Stimulated activated CD4-positive, alpha-beta T cell treated with anti-CD3 and anti-CD28 coated beads, Interleukin-4, amount 100 ng/mL, for 4 hours (primary cell): ENCODE measurements around the gene SPR.
"Not testable (repeated sequence)": the region's sequence is repeated elsewhere in the genome, so short reads cannot be mapped to it uniquely, and the experiment has no call there.

ENCODE experiments used
- DNase-seq, 2 experiments: peaks; one replicate each; pipeline ENCODE4 v3.0.0-alpha.2; 2020

Gene SPR

DNA sequence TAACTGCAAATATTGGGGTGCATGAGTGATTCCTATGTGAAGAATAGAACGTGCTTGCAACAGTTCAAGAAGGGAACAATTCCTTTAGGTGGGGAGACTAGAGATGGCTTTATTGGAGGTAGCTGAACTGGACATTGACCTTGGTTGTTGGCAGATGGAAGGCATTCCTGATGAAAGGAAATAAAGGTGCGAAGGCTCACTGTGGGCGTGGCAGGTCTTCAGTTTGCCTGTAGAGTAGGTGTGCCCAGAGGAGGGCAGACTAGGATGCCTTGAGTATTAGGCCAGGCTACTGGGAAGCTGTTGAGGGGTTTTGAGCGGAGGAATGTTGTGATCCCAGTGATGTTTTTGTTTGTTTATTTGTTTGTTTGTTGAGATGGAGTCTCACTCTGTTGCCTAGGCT, 2.8 kb downstream of the SPR start:
- no peak for DNase-seq

DNA sequence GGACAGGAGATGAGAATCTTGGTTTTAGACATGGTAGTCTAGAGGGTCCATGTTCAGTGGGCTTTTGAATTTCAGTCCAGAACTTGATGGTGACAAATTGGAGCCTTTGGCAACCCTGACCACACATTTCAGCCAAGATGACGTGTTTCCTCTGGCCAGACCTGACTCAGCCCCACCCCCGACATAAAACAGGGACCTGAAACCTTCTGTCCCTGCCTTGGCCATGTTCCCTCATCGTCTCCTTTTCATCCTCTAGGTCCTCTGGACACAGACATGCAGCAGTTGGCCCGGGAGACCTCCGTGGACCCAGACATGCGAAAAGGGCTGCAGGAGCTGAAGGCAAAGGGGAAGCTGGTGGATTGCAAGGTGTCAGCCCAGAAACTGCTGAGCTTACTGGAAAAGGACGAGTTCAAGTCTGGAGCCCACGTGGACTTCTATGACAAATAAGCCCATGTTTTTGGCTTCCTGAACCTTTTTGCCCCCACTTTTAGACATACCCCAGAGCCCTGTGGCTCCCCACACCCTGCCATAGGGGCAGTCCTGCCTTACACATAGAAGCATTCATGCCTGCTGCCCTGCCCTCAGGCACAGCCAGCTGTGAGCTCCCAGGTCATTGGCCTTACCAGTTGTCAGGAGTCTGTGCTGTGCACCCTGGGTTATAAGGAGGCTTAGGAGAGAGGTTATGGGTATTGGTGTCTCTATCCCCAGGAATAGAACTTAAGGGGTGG, 4.0 kb downstream of the SPR start:
- DNase-seq = no peak

DNA sequence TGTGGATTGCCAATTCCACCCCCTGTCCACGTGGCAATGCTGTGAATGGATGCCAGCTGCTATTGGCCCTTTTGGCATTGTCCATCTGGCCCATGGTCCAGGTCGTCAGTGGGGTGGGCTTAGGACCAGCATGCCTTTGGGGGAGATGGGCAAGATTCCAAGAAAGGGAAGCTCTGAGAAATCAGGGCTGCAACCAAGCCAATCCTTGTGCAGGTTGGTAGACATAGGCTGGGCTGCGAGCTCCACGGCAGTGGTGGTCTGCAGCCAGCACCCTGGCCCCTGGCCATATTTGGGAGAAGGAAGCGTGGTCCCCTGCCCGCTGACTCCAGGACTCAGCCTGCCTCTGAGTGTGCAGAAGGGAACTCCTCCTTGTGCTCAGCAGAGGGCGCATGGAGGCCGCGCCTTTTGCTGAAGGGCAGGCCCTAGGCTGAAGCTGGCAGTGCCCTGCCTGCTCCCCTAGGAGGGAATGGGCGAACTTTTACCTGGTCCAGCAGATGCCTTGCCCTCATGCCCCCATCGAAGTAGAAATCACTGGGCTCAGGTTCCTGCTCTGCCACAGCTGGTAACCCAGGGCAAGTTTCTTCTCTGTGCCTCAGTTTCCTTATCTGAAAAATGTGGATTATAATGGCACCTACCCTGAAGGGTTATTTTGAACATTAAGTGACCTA, 5.4 kb downstream of the SPR start:
- DNase-seq = peak; percentile 44 to 58

DNA sequence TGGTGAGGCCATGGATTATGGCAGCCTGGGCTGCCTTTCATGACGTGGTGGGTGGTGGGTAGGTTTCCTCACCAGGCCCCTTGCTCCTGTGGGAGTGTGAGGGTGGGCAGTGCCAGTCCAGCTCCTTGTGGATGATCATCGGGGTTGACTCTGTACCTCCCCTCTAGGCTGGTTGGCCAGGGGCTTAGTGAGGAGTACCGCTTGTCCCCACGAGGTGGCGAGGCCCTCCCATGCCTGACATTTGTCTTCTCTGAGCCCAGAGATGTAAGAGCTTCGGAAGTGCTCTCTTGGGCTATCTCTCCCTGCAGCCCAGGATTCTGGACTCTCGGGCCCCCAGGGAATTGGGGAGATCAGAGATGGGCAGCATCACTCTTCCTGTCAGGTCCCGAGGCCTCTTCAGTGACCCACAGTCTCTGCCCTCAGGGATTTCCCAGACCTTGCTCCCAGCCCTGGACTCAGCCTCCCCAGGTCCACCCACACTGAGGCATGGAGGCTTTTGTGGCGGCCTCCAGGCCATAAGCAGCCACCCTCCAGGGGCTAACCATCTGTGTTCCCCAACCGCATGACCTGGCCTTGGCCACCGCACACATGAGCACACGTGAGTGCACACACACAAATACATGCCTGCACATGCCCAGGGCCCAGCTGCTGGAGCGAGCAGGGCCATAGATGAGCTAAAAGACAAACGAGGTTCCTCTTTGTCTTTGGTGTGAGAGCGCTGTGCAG, 6.5 kb downstream of the SPR start:
- DNase-seq = peak in 1 of 2 experiments; percentile 24

DNA sequence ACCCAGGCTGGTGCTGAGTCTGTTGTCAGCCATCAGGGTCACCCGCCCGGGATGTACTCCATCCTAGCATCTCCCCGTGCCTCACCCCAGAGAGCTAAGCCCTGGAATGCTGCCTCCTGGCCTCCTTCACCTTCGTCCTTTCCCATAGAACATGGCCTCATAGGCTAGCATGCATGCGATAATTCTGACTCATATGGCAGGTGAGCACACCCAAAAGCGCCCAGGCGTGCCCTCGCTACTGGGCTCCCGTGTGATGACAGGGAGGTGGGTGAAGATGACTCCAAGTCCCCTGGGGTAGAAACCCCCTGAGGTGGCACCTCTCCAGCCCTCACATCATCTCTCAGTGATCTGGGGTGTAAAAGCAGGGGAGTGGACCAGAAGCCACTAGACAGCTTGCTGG, 7.3 kb downstream of the SPR start:
- no peak for DNase-seq

DNA sequence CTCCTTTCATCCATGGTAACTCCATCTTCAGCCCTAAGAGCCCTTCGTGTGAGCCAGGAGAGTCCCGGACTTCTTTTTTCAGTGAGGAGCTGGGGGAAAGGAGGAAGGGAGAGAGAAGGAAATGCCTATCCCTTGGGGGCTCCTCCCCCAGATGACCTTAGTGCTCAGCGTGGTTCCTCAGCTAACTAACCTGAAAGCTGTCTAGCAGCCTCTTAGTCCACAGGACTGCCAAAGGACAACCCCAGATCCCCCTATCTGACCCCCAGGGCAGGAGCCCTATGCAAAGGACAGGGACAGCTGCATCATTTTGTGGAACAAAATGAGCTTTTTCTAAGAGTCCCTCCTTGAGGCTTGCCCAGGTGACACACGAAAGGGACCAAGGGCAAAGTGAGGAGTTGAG, 7.9 kb downstream of the SPR start:
- no peak for DNase-seq

DNA sequence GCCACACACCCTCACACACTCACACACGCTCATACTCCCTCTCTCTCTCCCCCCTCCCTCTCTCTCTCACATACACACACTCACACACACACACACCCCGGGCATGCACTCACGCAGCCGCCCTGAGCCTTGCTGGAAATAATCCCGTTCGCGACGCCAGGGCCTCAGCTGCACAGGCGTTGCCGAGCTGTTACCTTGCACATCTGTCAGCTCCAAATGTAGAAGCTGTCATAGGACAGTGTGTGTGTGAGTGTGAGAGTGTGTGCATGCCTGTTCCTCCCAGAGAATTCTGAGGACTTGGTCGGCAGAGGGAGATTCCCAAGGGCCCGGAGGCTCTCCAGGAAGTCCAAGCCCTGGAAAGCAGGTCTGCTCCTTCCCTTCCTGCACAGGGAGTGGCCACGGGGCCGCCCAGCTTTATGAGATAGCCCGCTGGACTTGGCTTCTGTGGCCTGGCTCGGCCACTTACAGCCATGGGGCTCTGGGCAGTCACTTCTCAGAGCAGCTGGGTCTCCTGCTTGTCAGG, 8.6 kb downstream of the SPR start:
- DNase-seq = no peak

DNA sequence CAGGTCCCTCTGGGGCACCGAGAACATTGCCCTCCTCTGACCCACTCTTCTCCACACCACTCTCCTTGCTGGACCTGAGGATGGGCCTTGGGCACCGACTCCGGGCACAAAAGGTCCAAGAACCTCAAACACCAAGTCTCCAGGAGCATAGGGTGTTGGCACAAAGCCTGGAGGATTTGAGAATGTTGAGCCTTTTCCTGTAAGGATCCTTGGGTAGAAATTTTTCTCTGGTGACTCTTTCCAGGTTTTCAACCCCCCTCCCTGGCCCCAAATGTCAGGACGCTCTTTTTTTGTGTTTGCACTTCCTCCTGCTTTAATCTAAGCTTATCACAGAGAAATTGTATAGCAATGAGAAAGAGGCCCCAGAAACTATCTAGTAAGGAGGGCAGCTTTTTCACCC, 9.2 kb downstream of the SPR start:
- DNase-seq = no peak

DNA sequence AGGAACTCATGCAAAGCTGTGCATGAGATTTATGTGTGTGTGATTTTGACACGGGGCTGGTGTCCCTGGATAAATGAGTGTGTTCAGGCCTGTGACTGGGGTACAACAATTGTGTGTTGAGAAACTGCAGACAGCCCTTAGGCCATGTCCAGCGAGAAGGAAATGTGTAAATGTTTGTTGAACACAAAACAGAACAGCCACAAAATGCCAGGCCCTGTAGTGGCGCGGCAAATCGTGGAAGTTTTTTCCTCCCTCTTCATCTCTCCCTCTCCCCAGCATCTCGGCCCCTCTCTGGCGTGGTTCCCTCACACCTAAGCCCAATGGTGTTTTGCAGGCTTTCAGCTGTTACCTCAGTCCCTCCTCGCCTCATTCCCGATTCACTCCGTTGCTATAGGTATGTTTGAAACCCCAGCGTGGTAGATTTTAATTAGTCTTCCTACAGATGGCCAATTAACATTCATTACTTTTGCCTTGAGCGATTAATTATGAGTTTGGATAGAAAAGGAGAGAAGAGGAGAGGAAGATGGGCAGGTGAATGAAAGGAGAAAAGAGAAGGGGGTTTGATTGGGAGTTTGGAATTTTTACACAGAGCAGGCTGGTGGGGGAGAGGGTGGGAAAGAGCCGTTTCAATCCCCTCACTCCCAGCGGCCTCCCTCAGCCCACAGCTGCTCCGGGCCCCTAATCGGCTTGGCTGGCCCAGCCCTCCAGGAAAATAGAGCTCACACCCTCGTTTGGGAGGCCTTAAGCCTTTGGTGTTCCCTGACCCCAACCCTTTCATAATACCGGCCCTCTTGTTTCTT, 10.8 kb downstream of the SPR start:
- DNase-seq = no peak

DNA sequence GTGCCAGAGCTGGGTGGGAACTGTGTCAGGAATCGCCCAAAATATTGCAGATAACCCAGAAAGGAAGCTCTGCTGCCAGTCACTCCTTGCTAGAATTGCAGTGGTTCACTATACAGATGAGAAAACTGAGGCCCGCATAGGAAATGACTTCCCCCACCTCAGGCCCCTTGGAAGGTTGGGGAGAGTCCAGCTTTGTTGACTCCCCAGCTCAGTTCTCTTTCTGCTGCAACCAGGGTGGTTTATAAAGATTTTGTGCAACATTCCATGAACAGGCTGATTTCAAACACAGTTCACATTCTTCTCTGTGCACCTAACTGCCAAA, 11.3 kb downstream of the SPR start:
- no peak for DNase-seq

DNA sequence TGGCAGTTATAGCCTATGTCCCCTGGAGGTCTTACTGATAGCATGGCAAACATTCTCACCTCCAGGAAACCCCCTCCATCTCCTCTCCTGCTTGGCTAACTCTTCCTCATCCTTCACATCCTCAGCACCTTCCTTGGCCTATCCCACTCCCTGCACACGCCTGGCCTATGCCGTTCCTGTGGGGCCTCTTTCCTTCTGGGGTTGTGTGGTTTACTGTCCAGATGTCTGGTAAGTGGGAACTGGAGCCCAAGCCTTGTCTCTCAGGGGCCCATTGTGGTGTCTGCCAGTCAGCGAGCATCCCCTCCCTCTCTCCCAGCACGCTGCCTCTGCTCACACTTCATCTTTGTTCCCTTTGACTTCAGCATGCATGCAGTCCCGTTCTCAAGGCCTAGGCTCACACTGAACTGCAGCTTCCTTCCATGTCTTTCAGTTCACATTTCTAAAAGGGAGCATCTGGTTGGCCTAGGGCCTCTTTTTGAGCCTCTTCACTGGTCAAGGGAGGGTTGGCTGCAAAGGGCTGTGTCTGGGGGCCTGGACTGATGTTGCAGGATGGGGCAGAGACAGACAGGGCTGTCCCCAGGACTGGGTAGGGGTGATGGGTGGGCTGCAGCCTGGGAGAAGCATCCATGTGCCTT, 13.1 kb downstream of the SPR start:
- no peak for DNase-seq

DNA sequence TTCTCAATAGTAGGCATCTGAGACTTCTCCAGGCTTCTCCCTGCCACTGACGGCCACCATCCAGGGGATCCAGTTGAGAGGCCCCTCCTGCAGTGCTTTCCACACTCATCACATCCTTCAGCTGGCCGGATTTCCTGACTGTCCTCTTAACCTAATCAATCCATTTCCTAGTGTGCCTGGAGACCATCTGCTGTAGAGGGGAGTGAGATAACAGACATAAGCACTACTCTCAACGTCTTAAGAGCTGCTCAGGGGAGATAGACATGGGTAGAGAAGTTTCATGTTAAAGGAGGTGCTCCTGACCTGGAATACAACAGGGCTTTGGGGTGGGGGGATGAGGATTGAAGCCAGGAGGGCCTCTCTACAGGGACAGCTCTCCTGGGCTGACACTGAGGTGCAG, 14.2 kb downstream of the SPR start:
- DNase-seq = no peak

DNA sequence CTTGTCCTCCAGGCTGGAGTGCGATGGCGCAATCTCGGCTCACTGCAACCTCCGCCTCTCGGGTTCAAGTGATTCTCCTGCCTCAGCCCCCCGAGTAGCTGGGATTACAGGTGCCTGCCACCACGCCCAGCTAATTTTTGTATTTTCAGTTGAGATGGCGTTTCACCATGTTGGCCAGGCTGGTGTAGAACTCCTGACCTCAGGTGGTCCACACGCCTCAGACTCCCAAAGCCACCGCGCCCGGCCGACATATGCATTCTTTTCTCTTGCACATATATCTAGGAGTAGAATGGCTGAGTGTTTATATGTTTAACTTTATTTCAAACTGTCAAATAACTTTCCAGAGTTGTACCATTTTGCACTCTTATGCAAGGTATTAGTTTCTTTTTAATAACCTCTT, 20.2 kb downstream of the SPR start:
- DNase-seq = not testable (repeated sequence)

DNA sequence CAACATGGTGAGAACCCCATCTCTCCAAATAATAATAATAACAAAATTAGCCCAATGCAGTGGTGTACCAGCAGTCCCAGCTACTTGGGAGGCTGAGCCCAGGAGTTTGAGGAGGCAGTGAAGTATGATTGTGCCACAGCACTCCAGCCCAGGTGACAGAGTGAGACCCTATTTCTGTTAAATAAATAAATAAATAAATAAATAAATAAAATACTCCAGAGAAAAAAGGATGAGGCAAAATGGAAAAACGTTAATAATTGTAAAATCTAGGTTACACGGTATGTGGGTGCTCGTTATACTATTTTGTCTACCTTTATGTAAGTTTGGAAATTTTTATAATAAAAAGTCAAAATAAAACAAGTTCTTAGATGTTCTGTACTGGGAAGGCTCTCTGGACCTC, 21.5 kb downstream of the SPR start:
- DNase-seq = no peak

DNA sequence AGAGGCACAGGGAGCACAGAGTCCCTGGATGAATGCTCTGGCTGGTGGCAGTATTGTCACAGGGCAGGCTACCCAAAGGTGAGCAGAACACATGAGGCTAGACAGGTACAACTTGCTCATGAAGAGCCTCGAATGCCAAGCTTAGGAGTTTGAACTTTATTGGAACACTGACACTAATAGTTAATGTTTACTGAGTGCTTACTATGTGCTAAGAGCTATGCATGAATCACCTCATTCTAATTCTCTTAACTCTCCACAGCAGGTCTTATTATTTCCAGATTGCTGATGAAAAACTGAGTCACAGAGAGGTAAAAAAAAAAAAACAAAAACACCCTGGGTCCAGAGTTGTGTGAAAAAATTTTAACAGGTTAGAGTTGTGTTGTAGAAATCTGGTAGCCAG, 24.0 kb downstream of the SPR start:
- no peak for DNase-seq

DNA sequence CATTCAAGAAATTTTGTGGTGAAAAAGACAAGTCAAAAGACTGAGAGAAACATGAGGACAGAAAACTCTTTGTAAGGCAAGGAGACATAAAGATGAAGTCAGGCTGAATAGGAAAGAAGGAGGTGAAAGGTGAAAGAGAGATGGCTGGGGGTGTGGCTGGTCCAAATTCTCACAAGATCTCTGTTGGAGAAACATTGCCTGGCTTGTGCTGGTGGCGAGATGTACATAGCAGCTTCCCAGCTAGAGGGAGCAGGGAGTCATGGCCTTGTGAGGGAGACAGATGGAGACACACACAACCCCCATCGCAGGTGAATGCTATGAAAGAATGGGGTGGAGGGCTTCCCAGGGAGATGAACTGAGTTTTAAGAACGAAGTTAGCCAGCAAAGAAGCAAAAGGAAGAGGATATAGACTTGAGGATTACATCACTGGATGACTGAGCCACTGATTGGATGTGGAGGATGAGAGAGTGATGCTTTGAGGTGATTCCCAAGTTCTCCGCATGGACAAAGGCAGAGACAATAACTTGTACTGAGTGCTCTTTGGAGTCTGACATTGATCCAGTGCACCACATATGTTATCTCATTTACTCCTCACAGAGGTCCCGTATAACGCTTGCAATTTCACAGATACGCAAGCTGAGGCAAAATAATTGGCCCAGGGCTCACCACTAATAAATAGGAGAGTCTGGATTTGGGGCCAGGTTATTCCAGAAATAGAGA, 26.4 kb downstream of the SPR start:
- DNase-seq = no peak

DNA sequence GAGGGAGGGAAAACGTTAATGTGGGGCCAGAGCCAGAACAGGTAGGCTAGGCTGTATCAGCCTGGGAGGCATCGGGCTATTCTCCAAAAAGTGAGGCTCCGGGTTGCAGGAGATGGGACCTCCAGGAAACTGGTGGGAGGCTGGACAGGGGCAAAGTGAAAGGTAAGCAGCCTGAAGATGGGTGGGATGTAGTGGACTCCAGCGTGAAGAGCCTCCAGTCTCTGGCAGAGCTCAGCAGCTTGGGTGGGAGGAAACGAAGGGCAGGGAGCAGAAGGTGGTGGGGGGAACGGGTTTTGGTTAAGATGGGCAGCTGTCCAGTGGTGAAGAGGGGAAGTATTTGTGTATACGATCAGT, 27.0 kb downstream of the SPR start:
- DNase-seq = no peak

DNA sequence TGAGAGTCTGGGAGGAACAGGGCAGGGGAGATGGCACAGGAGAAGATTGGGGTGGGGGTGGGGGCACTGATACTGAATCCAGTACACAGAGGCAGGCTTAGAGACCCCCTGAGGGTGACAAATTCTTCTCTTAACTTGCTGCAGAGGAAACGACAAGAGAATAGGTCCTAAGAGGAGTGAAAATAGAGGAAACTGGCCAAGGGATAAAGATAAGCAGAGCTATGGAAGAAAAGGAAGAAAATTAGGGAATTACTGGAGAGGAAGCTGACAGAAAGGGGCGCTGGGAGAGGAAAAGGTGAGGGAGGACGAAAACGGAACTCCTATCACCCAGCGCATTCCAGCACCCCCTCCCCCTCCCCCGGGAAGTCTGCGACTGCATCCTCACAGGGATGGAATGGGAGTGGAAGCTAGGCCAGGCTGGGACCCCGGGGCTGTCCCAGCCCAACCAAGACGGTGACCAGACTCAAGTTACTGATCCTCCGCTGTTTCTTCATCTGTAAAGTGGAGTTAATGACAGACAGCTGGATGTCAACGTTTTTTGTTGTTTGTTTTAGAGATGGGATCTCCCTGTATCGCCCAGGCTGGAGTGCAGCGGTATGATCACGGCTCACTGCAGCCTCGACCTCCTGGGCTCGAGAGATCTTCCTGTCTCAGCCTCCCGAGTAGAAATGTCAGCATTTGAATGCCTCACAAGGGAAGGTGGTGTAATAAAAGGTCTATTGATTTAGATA, 27.5 kb downstream of the SPR start:
- no peak for DNase-seq

DNA sequence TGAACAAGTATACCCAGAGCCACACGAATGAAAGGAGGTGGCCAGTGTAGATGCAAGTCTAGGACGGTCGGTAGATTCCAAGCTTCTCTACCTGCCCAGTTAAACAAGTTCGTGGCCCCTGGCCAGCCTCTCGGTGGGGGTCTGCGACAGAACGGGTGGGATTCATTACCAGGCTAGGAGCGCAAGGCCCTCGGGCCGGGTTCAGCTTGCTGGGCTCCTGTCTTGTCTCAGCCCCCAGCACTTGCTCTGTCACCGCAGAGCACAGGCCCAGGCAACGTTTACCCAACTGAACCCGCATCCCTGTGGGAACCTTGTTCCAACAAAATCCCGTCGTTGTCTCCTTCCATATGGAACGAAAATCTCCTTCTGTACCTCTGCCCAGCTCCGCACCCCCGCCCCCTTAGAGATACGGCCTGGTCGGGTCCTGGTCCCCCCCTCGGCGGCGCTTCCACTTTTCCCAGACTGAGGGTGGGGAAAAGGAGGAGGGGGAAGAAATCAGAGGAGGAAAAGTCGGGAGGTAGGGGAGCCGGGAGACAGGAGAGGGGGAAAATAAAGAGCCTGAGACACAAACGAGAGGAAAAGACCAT, 28.2 kb downstream of the SPR start:
- DNase-seq = no peak

DNA sequence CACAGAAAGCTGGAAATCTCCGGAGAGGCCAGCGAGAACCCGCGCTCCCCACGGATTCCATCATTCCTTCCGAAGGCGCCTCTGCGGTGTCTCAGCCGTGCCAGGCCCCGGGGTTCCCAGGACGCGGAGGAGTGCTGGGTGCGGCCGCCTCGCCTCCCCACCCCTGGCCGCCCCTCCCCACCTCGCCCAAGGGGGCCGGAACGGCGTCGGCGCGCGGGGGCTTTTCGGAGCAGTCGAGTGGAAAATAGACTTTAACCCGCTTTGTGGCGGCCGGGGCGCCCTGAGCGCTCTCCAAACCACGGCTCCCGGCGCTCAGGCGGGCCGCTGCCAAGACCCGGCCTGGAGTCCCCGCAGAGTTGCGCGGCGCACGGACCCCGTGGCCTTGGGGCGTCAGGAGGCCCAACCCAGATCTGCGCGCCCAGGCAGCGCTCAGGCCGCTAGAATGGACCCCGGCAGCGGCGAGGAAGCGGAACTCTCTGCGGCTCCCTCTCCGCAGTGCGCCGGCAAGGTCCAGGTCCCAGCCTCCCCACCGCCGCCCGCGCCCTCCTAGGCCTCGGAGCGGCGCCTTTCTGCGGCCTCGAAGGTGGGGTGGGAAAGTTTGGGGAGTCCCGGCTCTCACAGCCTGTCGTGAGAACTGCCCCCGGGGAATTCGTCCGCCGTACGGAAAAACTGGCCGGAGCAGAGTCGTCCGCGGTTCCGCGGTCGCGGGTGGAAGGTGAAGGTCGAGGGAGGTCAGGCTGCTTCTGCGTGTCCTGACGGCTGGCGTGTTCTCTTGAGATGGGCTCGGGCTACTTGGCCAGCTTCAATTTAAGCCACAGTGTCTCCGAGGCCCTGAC, 28.9 kb downstream of the SPR start:
- peak; percentile 30 to 49 for DNase-seq
